HG02870 (cell line): ENCODE data around the gene IL1RAPL1.
"Not testable (repeated sequence)": the region's sequence is repeated elsewhere in the genome, so short reads cannot be mapped to it uniquely, and the experiment has no call there.

Experiments
- ATAC-seq: cut with Tn5 transposase; IDR thresholded peaks from one replicate; pipeline ENCODE4 v1.9.1; 2021; ENCODE audit warnings: mild to moderate bottlenecking, moderate library complexity; ENCODE audit not compliant: unreplicated experiment

The IL1RAPL1 gene

GRCh38 chrX:29083823-29084222 lies 496.6 kb downstream of the IL1RAPL1 start:
- ATAC-seq, result no peak

GRCh38 chrX:29090811-29091210 lies 503.6 kb downstream of the IL1RAPL1 start:
- ATAC-seq, result no peak

- no peak for ATAC-seq
Measured at GRCh38 chrX:29107231-29107630, 520.0 kb downstream of the IL1RAPL1 start.

GRCh38 chrX:29110041-29110440 lies 522.8 kb downstream of the IL1RAPL1 start:
- ATAC-seq, result no peak

GRCh38 chrX:29113221-29113620 lies 526.0 kb downstream of the IL1RAPL1 start:
- no peak for ATAC-seq

GRCh38 chrX:29122817-29123216 lies 535.6 kb downstream of the IL1RAPL1 start:
- ATAC-seq, result not testable (repeated sequence)

- ATAC-seq, result no peak
Measured at GRCh38 chrX:29130905-29131304, 543.7 kb downstream of the IL1RAPL1 start.

- ATAC-seq, result no peak
Measured at GRCh38 chrX:29136904-29137303, 549.7 kb downstream of the IL1RAPL1 start.

GRCh38 chrX:29138003-29138402 lies 550.8 kb downstream of the IL1RAPL1 start:
- ATAC-seq, result no peak

- ATAC-seq, result no peak
Measured at GRCh38 chrX:29143356-29143755, 556.1 kb downstream of the IL1RAPL1 start.

- ATAC-seq, result no peak
Measured at GRCh38 chrX:29143756-29144155, 556.5 kb downstream of the IL1RAPL1 start.

- ATAC-seq, result no peak
Measured at GRCh38 chrX:29145316-29145715, 558.1 kb downstream of the IL1RAPL1 start.

GRCh38 chrX:29148511-29148910 lies 561.3 kb downstream of the IL1RAPL1 start:
- ATAC-seq, result no peak

- no peak for ATAC-seq
Measured at GRCh38 chrX:29155286-29155685, 568.0 kb downstream of the IL1RAPL1 start.

- no peak for ATAC-seq
Measured at GRCh38 chrX:29172880-29173279, 585.6 kb downstream of the IL1RAPL1 start.

GRCh38 chrX:29187264-29187663 lies 600.0 kb downstream of the IL1RAPL1 start:
- ATAC-seq, result no peak

GRCh38 chrX:29196501-29196900 lies 609.3 kb downstream of the IL1RAPL1 start:
- no peak for ATAC-seq

- ATAC-seq, result no peak
Measured at GRCh38 chrX:29215251-29215650, 628.0 kb downstream of the IL1RAPL1 start.

- ATAC-seq, result no peak
Measured at GRCh38 chrX:29225670-29226069, 638.4 kb downstream of the IL1RAPL1 start.

GRCh38 chrX:29229802-29230201 lies 642.6 kb downstream of the IL1RAPL1 start:
- no peak for ATAC-seq

- no peak for ATAC-seq
Measured at GRCh38 chrX:29231800-29232199, 644.6 kb downstream of the IL1RAPL1 start.

- no peak for ATAC-seq
Measured at GRCh38 chrX:29233592-29234183, 646.4 kb downstream of the IL1RAPL1 start.

- ATAC-seq, result no peak
Measured at GRCh38 chrX:29237972-29238371, 650.7 kb downstream of the IL1RAPL1 start.
